C4-2B (cell line): ENCODE data around the gene SHISA8.
A peak's percentile ranks its signal among the peaks of the same experiment; 100 is the strongest.

ENCODE experiments used
- H3K27ac ChIP-seq: fragments of 450-650 bp; 2 replicates; pipeline ENCODE4 v1.5.1; 2017
- ZFX ChIP-seq: fragments of 450-650 bp; IDR thresholded peaks from 2 replicates; pipeline ENCODE4 v1.6.1; 2017
- TF ChIP-seq, protein P1 (sequence below): fragments of 450-650 bp; conservative IDR thresholded peaks from 2 replicates; pipeline ENCODE4 v1.5.1; 2017; ENCODE audit warnings: mild to moderate bottlenecking

The SHISA8 gene

DNA sequence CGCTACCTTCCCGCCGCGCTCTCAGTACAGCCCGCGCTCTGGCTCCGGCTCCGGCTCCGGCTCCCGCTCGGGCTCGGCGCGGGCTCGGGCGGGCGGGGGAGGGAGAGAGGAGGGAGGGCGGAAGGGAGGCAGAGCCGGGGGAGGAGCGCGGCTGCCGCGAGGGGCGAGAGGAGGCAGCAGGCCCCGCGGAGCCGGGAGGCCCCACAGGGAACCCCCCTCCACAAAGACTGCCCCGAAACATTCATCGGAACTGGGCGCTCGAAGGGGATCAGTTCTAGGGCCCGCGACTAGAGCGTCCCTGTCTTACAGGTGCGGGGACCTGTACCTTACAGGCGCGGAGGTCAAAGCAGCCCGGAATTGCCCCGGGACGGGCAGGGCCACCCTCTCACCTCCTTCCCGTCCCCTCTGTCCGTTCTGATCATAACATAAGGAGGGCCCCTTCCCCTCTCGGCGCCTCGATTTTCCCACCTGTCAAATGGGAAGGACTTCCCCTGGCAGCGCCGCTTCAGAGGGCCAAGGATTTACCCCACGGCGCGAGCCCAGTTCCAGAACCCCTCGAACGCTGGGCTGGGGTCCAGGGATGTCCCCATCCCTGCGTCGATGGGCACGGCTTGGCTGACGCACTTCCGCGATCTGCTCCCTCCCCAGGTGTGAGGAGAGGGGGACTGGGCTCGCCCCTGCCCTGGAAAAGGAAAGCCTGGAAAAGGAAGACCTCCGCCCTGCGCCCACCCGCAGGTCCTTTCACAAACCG lies at the start of gene SHISA8:
TSS of gene SHISA8 (minus strand) at position 40 of the 751 bp plus-strand sequence. CDS start 407 bp downstream, outside the sequence.
- no peak within 1 kb of the TSS for H3K27ac ChIP-seq
- TF ChIP-seq ZFX = no peak
- TF ChIP-seq, protein P1, sequence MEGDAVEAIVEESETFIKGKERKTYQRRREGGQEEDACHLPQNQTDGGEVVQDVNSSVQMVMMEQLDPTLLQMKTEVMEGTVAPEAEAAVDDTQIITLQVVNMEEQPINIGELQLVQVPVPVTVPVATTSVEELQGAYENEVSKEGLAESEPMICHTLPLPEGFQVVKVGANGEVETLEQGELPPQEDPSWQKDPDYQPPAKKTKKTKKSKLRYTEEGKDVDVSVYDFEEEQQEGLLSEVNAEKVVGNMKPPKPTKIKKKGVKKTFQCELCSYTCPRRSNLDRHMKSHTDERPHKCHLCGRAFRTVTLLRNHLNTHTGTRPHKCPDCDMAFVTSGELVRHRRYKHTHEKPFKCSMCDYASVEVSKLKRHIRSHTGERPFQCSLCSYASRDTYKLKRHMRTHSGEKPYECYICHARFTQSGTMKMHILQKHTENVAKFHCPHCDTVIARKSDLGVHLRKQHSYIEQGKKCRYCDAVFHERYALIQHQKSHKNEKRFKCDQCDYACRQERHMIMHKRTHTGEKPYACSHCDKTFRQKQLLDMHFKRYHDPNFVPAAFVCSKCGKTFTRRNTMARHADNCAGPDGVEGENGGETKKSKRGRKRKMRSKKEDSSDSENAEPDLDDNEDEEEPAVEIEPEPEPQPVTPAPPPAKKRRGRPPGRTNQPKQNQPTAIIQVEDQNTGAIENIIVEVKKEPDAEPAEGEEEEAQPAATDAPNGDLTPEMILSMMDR = no peak

DNA sequence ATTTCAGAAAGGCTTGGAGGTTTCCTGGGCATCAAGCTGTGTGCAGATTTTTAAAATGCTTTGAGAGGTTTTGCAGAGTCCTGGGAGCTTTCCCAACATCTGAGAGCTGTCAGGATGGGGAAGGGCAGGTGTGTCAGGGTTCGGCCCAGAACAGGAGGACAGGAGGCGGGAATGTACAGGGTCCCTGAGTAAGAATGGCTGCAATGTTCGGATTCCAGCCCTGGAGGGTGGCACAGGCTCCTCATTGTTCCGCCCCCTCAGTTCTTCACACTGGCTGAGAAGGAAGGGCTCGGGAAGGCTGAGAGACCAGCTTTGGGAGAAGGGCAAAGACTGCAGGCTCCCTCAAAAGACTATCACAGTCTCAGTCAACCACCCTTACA lies 49.2 kb upstream of the SHISA8 start:
- TF ChIP-seq, protein P1 = no peak
- TF ChIP-seq ZFX = no peak
- H3K27ac ChIP-seq = no peak overlapping the region

DNA sequence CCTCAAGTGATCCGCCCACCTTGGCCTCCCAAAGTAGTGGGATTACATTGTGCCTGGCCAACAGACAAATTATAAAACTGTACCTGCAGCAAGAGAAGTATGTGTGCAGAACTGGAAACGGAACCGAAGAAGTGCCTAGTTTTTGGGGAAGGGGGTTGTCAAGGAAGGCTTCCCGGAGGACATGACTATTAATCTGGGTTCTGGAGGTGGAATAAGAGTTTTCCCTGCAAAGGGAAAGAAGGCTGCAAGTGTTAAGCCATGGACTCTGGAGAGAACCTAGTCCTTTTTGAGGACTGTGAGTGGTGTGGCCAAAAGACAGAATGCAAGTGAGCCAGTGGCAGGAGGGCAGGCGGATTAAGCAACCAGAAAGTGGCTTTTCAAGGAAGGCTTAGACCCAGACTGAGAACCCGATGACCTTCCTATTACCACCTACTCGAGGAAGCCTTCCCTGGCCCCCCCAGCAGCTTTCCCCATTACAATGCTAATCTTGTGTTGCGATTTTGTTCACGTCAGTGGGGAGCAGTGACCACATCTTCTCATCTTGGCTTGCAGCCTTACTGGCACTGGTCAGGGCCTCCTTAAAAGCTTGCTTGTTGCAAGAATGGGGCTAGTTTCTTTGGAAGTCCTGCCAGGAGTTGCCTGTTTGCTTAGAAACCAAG lies 48.7 kb upstream of the SHISA8 start:
- H3K27ac ChIP-seq = no peak overlapping the region
- TF ChIP-seq, protein P1 = no peak
- TF ChIP-seq ZFX = no peak

DNA sequence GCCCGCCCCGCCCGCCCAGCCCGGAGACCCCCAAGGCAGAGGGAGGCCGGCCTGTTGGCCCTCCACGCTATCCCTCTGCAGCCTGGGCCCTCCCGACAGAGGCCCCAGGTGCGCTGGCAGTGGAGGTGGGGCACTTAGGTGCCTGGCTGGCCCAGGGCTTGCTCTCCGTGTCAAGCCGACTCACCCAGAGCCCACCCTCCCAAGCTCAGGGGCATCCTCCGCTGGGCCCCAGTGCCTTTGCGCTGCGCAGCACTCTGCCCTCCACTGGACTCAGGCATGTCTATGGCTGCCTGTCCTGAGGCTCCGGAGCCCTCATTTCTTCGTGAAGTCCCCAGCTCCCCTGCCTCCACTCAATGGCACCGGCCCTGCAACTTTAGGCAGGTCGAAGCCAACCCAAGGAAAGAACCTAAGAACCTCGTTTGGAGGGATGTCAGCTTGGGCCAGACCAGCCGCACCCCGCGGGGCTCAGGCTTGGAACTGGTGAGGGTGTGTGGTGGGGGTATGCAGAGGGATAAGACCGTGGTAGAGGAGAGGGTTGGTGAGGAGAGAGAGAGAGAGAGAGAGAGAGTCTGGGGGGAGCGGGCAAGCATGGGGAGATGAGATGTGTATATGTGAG lies 43.2 kb upstream of the SHISA8 start:
- H3K27ac ChIP-seq = no peak overlapping the region
- TF ChIP-seq, protein P1 = peak; percentile 37
- no peak for TF ChIP-seq ZFX

DNA sequence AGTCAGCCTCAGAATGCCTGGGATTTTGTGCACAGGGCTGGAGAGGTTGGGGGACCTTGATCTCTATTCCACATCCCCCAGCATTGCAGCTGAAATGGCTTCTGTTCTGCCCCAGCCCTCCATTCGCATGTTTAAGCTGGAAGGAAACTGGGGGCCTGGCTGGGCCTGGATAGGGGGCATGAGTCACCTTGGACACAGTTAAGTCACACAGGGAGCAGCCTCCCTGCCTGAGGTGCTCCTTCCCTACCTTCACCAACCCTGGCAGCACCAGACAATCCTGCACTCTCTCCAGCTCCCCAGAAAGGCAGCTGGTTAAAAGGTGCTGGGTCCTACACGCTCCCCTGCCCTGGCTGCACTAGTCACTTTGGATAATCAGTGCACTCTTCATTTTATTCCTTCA lies 37.8 kb upstream of the SHISA8 start:
- no peak overlapping the region for H3K27ac ChIP-seq
- TF ChIP-seq, protein P1 = no peak
- TF ChIP-seq ZFX = no peak

DNA sequence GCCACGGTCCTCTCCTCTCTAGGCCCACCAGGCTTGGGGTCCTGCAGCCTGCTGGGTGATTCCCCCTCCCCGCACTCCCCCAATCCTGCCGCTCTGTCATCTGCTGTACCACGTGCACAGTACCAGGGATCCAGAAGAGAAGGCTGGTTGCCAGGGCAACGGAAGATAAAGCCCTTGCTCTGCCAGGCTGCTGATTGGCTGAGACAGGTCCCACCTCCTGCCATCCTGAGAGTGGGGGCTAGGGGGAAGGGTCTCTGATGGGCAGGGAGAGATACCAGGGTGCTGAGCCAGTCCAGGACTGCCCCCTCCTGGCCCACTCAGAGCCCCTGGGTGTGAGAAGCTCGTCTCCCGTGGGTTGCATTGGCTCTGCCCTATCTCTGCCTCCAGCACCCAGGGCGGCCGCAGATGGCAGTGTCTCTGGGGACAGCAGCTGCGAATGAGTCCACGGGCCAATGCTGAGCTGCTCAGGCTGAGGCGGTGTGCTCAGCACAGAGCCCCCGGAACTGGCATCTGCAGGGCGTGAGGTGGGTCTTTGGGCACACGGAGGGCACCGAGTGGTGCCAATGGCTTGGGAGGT lies 37.1 kb upstream of the SHISA8 start, which contains the start of gene SMIM45:
TSS of gene SMIM45 (plus strand) at position 253 of the 577 bp plus-strand sequence.
- TF ChIP-seq ZFX = no peak
- TF ChIP-seq, protein P1 = no peak
- no peak within 1 kb of the TSS for H3K27ac ChIP-seq
